ENCODE results near the gene CSRP3. TPM values are rescaled to one million over a fixed set of nuclear protein-coding genes. Genes with fewer than 3 reads are reported as not detected.

Gene CSRP3
- total RNA-seq, 1 donor from 2014 or later = 62.6 TPM

- DNase-seq = no peak
Measured at GRCh38 chr11:19225123-19225522, 23.3 kb upstream of the CSRP3 start.

GRCh38 chr11:19220903-19221724 lies 19.3 kb upstream of the CSRP3 start:
- no peak for DNase-seq

GRCh38 chr11:19218786-19219460 lies 17.1 kb upstream of the CSRP3 start:
- DNase-seq = no peak

- no peak for DNase-seq
Measured at GRCh38 chr11:19218216-19218615, 16.4 kb upstream of the CSRP3 start.

GRCh38 chr11:19216709-19217374 lies 15.1 kb upstream of the CSRP3 start:
- no peak for DNase-seq

- no peak for DNase-seq
Measured at GRCh38 chr11:19216021-19216420, 14.2 kb upstream of the CSRP3 start.

- DNase-seq = no peak
Measured at GRCh38 chr11:19209617-19210370, 8.0 kb upstream of the CSRP3 start.

GRCh38 chr11:19208959-19209546 lies 7.3 kb upstream of the CSRP3 start:
- DNase-seq = no peak

GRCh38 chr11:19208181-19208580 lies 6.4 kb upstream of the CSRP3 start:
- no peak for DNase-seq

- DNase-seq = no peak
Measured at GRCh38 chr11:19204836-19205235, 3.1 kb upstream of the CSRP3 start.

- no peak for DNase-seq
Measured at GRCh38 chr11:19200410-19201201, 1.2 kb downstream of the CSRP3 start.

GRCh38 chr11:19199771-19200170 lies 2.0 kb downstream of the CSRP3 start:
- no peak for DNase-seq

GRCh38 chr11:19199048-19199447 lies 2.7 kb downstream of the CSRP3 start:
- no peak for DNase-seq

GRCh38 chr11:19196432-19196831 lies 5.4 kb downstream of the CSRP3 start:
- DNase-seq = no peak

GRCh38 chr11:19194620-19195308 lies 7.0 kb downstream of the CSRP3 start:
- DNase-seq = no peak

- no peak for DNase-seq
Measured at GRCh38 chr11:19193916-19194315, 7.9 kb downstream of the CSRP3 start.

GRCh38 chr11:19191530-19192169 lies 10.1 kb downstream of the CSRP3 start:
- no peak for DNase-seq

GRCh38 chr11:19187833-19188258 lies 13.9 kb downstream of the CSRP3 start:
- DNase-seq = no peak

- DNase-seq = no peak
Measured at GRCh38 chr11:19187114-19187832, 14.5 kb downstream of the CSRP3 start.
